GM12872 (cell line): ENCODE data around the gene B3GNT8.

Experiments used
- CTCF ChIP-seq: IDR thresholded peaks from 3 replicates; pipeline ENCODE4 v1.5.1; 2011; ENCODE audit warnings: low read depth, mild to moderate bottlenecking, low read length, moderate library complexity; ENCODE audit not compliant: insufficient read depth

Gene B3GNT8

GRCh38 chr19:41409288-41409687, 17.9 kb downstream of the B3GNT8 start:
- no peak for TF ChIP-seq CTCF

GRCh38 chr19:41408256-41408655, 18.9 kb downstream of the B3GNT8 start:
- no peak for TF ChIP-seq CTCF

- no peak for TF ChIP-seq CTCF
Measured at GRCh38 chr19:41407271-41407670, 19.9 kb downstream of the B3GNT8 start.

GRCh38 chr19:41405776-41406175, 21.4 kb downstream of the B3GNT8 start:
- no peak for TF ChIP-seq CTCF

- no peak for TF ChIP-seq CTCF
Measured at GRCh38 chr19:41403181-41403970, 23.8 kb downstream of the B3GNT8 start.

- TF ChIP-seq CTCF: no peak
Measured at GRCh38 chr19:41402010-41402409, 25.2 kb downstream of the B3GNT8 start.

GRCh38 chr19:41401483-41401882, 25.7 kb downstream of the B3GNT8 start:
- no peak for TF ChIP-seq CTCF
